Mammary epithelial cell (primary cell): ENCODE data around the gene MPDU1.

ENCODE experiments used
- CTCF ChIP-seq, 2 donors: IDR thresholded peaks in 1 of 2; conservative IDR thresholded peaks in 1 of 2; 2 replicates each; pipeline ENCODE4 v1.5.1; 2011 to 2012; ENCODE audit warnings: inconsistent platforms in 2 of 2, low read length in 2 of 2, mild to moderate bottlenecking in 2 of 2, control low read depth in 1 of 2, low read depth in 1 of 2; ENCODE audit not compliant: insufficient read depth in 1 of 2; ENCODE audit errors: extremely low read depth in 1 of 2
- EZH2 ChIP-seq: IDR thresholded peaks from 2 replicates; pipeline ENCODE4 v1.6.1; 2012; ENCODE audit warnings: low read length, inconsistent platforms, borderline replicate concordance

GRCh38 chr17:7555320-7555948 is 28.2 kb upstream of the MPDU1 start:
- TF ChIP-seq CTCF (conservative IDR thresholded peaks at IDR 0.05 in 1 of 2, IDR thresholded peaks at IDR 0.05 in 1 of 2; ENCODE audit: extremely low read depth in 1 of 2, insufficient read depth in 1 of 2, low read depth in 1 of 2, low read length in 2 of 2) = no peak
- no peak for TF ChIP-seq EZH2
